Central memory CD8-positive, alpha-beta T cell (primary cell): ENCODE results near the gene ALDH18A1.

Experiments
- ATAC-seq: fragments of 150-1000 bp; cut with Tn5 transposase; replicated peaks from 2 replicates; pipeline ENCODE4 v1.10.0; 2022; ENCODE audit warnings: mild to moderate bottlenecking, moderate FRiP score, moderate number of reproducible peaks; ENCODE audit not compliant: poor library complexity, severe bottlenecking; ENCODE audit errors: extremely low read depth
- DNase-seq, 2 donors: peaks; one replicate each; pipeline ENCODE4 v3.0.0; 2021; ENCODE audit warnings: low spot score in 2 of 2
- H3K27ac Mint-ChIP-seq: one replicate; pipeline ENCODE4 v1.8.0; 2022; ENCODE audit warnings: low read depth, mild to moderate bottlenecking, moderate library complexity, mixed read lengths
- H3K27me3 Mint-ChIP-seq: one replicate; pipeline ENCODE4 v1.8.0; 2022; ENCODE audit warnings: mixed read lengths
- H3K36me3 Mint-ChIP-seq: one replicate; pipeline ENCODE4 v1.8.0; 2022; ENCODE audit warnings: mild to moderate bottlenecking, moderate library complexity, mixed read lengths; ENCODE audit not compliant: insufficient read depth
- H3K4me1 Mint-ChIP-seq: one replicate; pipeline ENCODE4 v1.8.0; 2022; ENCODE audit warnings: mixed read lengths
- H3K4me3 Mint-ChIP-seq: one replicate; pipeline ENCODE4 v1.8.0; 2022; ENCODE audit warnings: mild to moderate bottlenecking, moderate library complexity, mixed read lengths
- H3K9me3 Mint-ChIP-seq: one replicate; pipeline ENCODE4 v1.8.0; 2022; ENCODE audit warnings: mixed read lengths

ALDH18A1 gene

DNA sequence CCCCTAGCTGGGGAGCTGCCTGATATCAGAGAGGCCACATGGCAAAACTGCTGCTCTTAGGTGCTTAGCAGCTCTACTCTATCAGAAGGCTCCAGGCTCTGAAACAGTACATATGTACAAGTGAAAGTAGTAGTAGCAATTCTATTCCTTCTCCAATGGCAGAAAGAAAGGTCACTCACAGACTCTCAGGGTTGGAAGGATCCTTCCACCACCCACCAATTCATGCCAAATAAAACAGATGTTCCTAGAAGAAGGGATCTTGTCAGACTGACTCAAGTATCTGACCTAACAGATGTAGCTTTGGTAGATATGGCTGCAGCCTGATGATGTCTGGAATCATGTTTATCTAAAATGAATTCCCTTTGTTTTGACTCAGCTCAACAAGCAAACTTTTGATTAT lies 8.0 kb upstream of the ALDH18A1 start:
- no peaks in the 10 kb centered on the region for H3K4me1 Mint-ChIP-seq
- ATAC-seq (no peak), DNase-seq (no peak)
- no peaks in the 10 kb centered on the region for H3K27me3 Mint-ChIP-seq
- H3K27ac Mint-ChIP-seq: no peak overlapping the region
- no peak overlapping the region for H3K4me3 Mint-ChIP-seq
- H3K9me3 Mint-ChIP-seq: no peaks in the 10 kb centered on the region
- H3K36me3 Mint-ChIP-seq: peaks cover 2% of the 10 kb centered on the region

DNA sequence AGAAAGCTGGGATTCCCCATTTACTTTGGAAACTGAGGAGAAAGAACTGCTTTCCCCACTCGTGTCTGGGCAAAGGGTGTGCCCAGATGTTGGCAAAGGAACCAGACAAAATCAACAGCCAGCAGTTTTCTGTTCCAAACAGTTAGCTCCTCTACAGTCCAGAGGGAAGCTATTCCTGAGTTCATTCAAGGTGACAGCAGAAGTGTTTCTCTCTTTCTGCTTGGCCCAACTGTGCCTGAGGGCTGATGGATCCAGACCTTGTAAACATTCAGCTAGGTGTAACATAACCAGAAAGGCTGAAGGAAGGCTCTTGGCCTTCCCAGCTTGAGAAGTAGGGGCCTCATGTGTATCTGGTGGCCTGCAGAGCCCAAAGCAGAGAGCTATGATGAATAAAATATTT lies 7.0 kb upstream of the ALDH18A1 start:
- DNase-seq: no peak
- no peak for ATAC-seq
- no peak overlapping the region for H3K27ac Mint-ChIP-seq
- no peaks in the 10 kb centered on the region for H3K9me3 Mint-ChIP-seq
- H3K4me3 Mint-ChIP-seq: no peak overlapping the region
- H3K27me3 Mint-ChIP-seq: no peaks in the 10 kb centered on the region
- H3K4me1 Mint-ChIP-seq: no peaks in the 10 kb centered on the region
- no peaks in the 10 kb centered on the region for H3K36me3 Mint-ChIP-seq

DNA sequence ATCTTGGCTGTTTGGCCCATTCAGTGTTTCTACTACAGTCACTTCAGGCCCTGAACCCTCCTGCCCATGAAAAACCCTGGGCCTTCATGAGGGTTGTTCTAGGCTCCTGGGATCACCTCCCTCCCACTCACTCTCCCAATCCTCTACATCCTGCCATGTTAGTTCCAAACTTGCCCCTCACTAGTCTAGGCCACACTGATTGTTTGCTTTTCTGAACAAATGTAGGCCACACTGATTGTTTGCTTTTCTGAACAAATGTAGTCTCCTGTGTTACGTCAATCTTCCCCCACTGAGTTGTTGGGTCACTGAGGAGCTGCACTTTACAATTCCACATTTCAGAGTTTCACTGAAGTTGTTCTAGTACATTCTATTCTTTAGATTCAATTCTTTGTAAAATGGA lies 5.3 kb upstream of the ALDH18A1 start:
- H3K27ac Mint-ChIP-seq: no peak overlapping the region
- H3K9me3 Mint-ChIP-seq: no peaks in the 10 kb centered on the region
- DNase-seq (no peak), ATAC-seq (no peak)
- peaks cover 2% of the 10 kb centered on the region for H3K4me1 Mint-ChIP-seq
- H3K36me3 Mint-ChIP-seq: peaks cover 2% of the 10 kb centered on the region
- no peaks in the 10 kb centered on the region for H3K27me3 Mint-ChIP-seq
- no peak overlapping the region for H3K4me3 Mint-ChIP-seq

DNA sequence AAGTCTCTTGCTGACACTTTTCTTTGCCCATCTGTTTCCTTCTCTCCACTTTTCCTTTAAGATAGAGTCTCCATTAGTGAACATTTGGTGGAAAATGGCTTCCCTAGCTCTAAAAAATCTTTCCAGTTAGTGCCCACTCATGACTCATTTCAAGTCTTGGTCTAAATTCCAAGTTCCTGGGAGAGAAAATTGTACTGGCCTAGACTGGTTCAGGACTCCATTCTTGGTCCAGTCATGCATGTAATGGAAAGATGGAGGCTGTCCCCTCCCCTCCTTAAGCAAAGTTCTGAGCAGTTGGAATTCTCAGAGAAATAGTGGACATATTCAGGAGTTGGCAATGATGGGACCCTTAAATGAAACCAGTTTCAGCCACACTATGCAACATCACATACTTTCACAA lies 3.8 kb upstream of the ALDH18A1 start:
- DNase-seq: no peak
- no peaks in the 10 kb centered on the region for H3K27me3 Mint-ChIP-seq
- H3K27ac Mint-ChIP-seq: no peak overlapping the region
- ATAC-seq: no peak
- H3K36me3 Mint-ChIP-seq: peaks cover 6% of the 10 kb centered on the region
- peaks cover 16% of the 10 kb centered on the region for H3K4me1 Mint-ChIP-seq
- H3K9me3 Mint-ChIP-seq: no peaks in the 10 kb centered on the region
- no peak overlapping the region for H3K4me3 Mint-ChIP-seq

DNA sequence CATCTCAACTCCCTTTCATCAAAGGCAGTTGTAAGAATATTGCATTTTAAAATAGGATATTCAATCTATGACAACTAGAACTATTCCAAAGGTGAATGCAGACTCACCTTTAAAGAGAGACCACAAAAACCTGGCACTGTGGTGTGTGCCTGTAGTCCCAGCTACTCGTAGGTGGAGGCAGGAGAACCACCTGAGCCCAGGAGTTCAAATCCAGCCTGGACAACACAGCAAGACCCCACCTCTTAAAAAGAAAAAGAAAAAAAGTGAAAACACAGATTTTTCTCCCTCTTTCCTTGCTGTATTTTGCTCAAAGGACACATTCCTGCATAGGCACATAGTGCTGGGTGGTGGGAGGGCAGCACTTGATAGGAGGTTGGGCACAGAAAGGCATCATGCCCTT lies 739 bp upstream of the ALDH18A1 start:
- no peaks in the 10 kb centered on the region for H3K27me3 Mint-ChIP-seq
- H3K27ac Mint-ChIP-seq: no peak overlapping the region
- H3K4me3 Mint-ChIP-seq: peak overlapping the region; percentile 98
- DNase-seq: no peak
- peaks cover 15% of the 10 kb centered on the region for H3K36me3 Mint-ChIP-seq
- ATAC-seq: no peak
- no peaks in the 10 kb centered on the region for H3K9me3 Mint-ChIP-seq
- H3K4me1 Mint-ChIP-seq: peaks cover 28% of the 10 kb centered on the region

DNA sequence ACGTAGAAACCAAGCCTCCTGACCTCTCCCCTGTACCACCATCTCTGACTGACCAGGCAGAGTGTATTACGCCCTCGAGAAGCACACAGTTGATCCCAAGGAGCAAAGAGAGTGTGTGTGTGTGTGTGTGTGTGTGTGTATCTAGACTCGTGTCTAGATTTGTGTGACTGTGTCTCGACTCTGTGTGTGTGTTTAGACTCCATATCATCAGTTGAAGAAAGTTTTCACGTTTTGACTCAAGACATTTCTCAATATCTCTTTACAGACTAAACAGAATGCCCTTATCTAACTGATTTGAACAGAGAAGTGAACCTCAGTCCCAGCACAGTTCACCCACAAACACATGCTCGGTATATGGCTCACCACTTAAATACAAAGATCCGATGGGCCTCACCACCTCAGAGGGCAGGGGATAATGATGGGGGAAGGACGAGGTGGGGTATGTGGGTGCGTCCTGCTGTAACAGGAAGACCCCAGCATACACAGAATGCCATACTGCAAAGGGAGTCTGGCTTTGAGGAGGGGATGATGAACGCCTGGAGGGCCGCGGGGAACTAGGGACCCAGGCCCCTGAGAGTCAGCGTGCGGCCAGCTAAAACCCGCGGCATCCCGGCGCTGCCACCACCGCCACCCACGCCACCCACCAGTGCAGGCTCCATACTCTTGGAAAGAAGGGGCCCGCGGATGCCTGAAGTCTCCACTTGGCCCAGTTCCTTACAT lies 780 bp downstream of the ALDH18A1 start:
- peak in 1 of 2 donors; percentile 10 for DNase-seq
- peaks cover 34% of the 10 kb centered on the region for H3K4me1 Mint-ChIP-seq
- H3K27me3 Mint-ChIP-seq: no peaks in the 10 kb centered on the region
- H3K9me3 Mint-ChIP-seq: peaks cover 7% of the 10 kb centered on the region
- no peak for ATAC-seq
- peak overlapping the region; percentile 98 for H3K4me3 Mint-ChIP-seq
- peaks cover 21% of the 10 kb centered on the region for H3K36me3 Mint-ChIP-seq
- H3K27ac Mint-ChIP-seq: peak overlapping the region; percentile 95

DNA sequence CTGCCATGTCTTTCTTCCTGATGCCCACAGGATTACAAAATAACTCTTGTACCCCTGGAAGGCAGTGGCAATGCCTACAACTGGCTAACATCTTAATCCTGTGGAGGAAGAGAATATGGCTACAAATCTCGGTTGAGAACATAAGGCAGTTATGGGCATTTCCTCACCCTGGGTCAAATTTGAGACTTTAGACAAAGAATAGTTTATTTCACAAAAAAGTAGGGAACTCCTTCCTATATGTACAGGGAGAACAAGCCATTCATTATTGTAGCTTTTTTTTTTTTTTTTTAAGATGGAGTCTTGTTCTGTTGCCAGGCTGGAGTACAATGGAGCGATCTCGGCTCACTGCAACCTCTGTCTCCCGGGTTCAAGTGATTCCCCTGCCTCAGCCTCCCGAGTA lies 2.6 kb downstream of the ALDH18A1 start:
- DNase-seq: no peak
- Mint-ChIP-seq H3K27me3 (no peaks in the 10 kb centered on the region), H3K27ac (no peak overlapping the region), H3K36me3 (peaks cover 25% of the 10 kb centered on the region), H3K9me3 (peaks cover 7% of the 10 kb centered on the region), H3K4me1 (peaks cover 39% of the 10 kb centered on the region), H3K4me3 (no peak overlapping the region)
- ATAC-seq: no peak

DNA sequence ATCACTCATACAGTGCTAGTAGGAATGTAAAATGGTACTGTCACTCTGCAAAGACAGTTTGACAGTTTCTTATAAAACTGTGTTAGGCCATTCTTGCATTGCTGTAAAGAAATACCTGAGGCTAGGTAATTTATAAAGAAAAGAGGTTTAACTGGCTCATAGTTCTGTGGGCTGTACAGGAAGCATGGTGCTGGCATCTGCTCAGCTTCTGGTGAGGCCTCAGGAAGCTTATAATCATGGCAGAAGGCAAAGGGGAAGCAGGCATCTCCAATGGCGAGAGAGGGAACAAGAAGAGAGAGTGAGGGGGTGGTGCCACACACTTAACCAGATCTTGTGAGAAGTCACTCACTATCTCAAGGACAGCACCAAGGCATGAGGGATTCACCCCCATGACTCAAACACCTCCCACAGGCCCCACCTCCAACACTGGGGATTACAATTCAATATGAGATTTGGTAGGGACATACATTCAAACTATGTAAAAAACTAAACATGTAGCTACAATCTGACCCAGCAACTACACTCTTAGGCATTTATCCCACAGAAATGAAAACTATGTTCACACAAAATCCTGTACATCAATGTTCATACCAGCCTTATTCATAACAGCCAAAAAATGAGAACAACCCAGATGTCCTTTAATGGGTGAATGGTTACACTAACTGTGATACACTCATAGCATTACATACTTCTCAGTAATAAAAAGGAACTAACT lies 5.0 kb downstream of the ALDH18A1 start:
- Mint-ChIP-seq H3K36me3 (peaks cover 24% of the 10 kb centered on the region), H3K27me3 (no peaks in the 10 kb centered on the region), H3K4me3 (no peak overlapping the region), H3K27ac (no peak overlapping the region), H3K9me3 (peaks cover 7% of the 10 kb centered on the region), H3K4me1 (peaks cover 39% of the 10 kb centered on the region)
- no peak for DNase-seq
- no peak for ATAC-seq

DNA sequence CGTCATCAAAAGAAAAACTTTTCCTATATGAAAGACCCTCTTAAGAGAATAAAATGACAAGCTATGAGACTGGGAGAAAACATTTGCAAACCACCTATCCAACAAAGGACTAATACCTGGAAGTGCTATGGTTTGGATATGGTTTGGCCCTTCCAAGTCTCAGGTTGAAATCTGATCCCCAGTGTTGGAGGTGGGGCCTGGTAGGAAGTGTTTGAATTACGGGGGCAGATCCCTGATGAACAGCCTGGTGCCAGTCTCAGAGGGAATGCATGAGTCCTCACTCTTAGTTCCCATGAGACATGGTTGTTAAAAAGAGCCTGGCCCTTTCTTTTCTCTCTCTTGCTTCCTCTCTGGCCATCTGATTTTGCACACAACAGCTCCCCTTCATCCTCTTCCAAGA lies 6.3 kb downstream of the ALDH18A1 start:
- ATAC-seq (no peak), DNase-seq (no peak)
- no peak overlapping the region for H3K27ac Mint-ChIP-seq
- H3K4me3 Mint-ChIP-seq: no peak overlapping the region
- peaks cover 7% of the 10 kb centered on the region for H3K9me3 Mint-ChIP-seq
- H3K27me3 Mint-ChIP-seq: no peaks in the 10 kb centered on the region
- H3K4me1 Mint-ChIP-seq: peaks cover 33% of the 10 kb centered on the region
- peaks cover 23% of the 10 kb centered on the region for H3K36me3 Mint-ChIP-seq

DNA sequence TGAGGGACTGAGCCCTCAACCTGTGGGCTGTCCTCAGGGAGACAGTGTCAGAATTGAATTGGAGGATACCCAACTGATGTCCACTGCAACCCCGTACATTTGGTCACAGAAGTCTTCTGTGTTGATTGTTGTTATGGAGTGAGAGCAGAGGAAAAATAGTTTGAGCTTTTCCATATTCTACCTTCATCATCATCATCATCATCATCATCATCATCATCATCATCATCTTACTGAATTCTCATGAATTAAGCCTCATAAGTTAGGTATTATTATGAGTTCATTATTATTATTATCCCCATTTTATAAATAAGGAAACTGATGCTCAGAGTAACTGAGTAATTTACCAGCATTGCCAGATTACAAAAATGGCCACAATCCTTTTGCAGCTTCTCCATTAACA lies 8.4 kb downstream of the ALDH18A1 start:
- peaks cover 26% of the 10 kb centered on the region for H3K4me1 Mint-ChIP-seq
- H3K9me3 Mint-ChIP-seq: peaks cover 7% of the 10 kb centered on the region
- peaks cover 23% of the 10 kb centered on the region for H3K36me3 Mint-ChIP-seq
- no peak for DNase-seq
- H3K27me3 Mint-ChIP-seq: no peaks in the 10 kb centered on the region
- no peak overlapping the region for H3K27ac Mint-ChIP-seq
- H3K4me3 Mint-ChIP-seq: no peak overlapping the region
- ATAC-seq: no peak

DNA sequence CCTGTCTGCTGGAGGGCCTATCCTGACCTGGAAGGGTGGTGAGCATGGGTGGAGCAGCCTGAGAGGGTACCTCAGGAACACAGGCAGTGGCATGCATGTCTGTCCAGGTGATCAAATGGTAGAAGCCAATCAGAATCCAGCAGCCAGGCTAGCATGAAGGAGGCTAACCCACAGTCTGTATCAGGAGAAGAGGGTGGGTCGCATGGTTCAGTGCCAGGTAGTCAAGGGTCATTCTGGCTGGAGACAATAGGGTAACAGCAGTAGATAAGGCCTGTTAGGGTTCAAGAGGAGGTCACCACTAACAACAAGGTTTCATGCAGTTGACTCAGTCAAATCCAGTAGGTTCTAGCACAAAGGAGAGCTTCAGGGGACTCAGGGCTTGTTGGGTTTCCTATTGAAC lies 10.4 kb downstream of the ALDH18A1 start:
- no peaks in the 10 kb centered on the region for H3K27me3 Mint-ChIP-seq
- H3K4me3 Mint-ChIP-seq: no peak overlapping the region
- ATAC-seq (no peak), DNase-seq (no peak)
- peaks cover under 1% of the 10 kb centered on the region for H3K9me3 Mint-ChIP-seq
- H3K27ac Mint-ChIP-seq: no peak overlapping the region
- H3K36me3 Mint-ChIP-seq: peaks cover 22% of the 10 kb centered on the region
- peaks cover 17% of the 10 kb centered on the region for H3K4me1 Mint-ChIP-seq

DNA sequence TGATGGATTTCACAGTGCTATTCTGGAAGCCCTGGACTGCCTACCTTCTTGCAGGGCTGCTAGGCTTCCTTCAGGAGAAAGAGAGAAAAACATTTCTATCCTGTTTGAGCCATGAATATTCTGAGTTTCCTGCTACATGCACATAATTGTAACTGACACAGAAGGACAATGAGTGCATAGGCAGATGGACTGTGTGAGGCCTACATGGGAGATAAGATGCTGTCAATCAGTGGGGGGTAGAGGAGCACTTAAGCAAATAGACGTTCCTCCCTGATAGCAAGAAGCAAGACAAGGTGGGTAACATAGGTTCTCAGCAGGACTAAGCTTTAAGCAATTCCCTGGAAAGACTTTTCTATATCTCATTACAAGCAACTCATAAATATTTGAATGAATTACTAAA lies 11.6 kb downstream of the ALDH18A1 start:
- Mint-ChIP-seq H3K27ac (no peak overlapping the region), H3K9me3 (no peaks in the 10 kb centered on the region), H3K36me3 (peaks cover 21% of the 10 kb centered on the region), H3K27me3 (no peaks in the 10 kb centered on the region), H3K4me3 (no peak overlapping the region), H3K4me1 (peaks cover 11% of the 10 kb centered on the region)
- DNase-seq (no peak), ATAC-seq (no peak)

DNA sequence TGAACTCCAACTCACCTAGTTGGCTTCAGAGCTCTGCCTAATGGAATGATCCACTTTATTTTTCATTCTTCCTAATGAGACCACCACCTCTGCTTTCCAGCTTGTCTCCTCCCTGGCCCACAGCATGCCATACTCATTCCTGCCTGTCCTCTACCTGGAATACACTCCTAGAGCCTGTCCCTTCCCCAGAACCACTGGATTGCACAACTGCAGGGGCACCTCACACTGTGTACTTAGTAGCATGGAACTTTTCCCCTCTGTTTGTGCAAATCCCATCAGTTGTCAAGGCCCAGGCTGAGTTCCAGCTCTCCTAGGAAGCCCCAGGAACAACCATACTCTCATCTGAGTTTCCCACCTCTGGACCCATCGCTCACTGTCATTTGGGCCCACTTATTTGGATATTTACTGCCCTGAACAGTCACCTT lies 15.6 kb downstream of the ALDH18A1 start:
- DNase-seq (no peak), ATAC-seq (no peak)
- no peaks in the 10 kb centered on the region for H3K27me3 Mint-ChIP-seq
- H3K9me3 Mint-ChIP-seq: no peaks in the 10 kb centered on the region
- H3K4me1 Mint-ChIP-seq: peaks cover 2% of the 10 kb centered on the region
- H3K4me3 Mint-ChIP-seq: no peak overlapping the region
- peaks cover 25% of the 10 kb centered on the region for H3K36me3 Mint-ChIP-seq
- no peak overlapping the region for H3K27ac Mint-ChIP-seq
